WTC11 (cell line): ENCODE results near the gene CRYBA4. TPM values are rescaled to one million over a fixed set of nuclear protein-coding genes. Genes with fewer than 3 reads are reported as not detected.

Experiments used
- ARID4B ChIP-seq: sonication (generic); formaldehyde crosslinking; IDR thresholded peaks from 2 replicates; pipeline ENCODE4 v1.8.0; 2023; ENCODE audit warnings: missing genetic modification reagents, mild to moderate bottlenecking, borderline replicate concordance
- ATF1 ChIP-seq: sonication (generic); formaldehyde crosslinking; IDR thresholded peaks from 2 replicates; pipeline ENCODE4 v1.8.1; 2023; ENCODE audit warnings: mild to moderate bottlenecking, moderate library complexity, missing genetic modification reagents
- ATF2 ChIP-seq: sonication (generic); formaldehyde crosslinking; IDR thresholded peaks from 2 replicates; pipeline ENCODE4 v1.8.1; 2022; ENCODE audit warnings: low read depth, missing genetic modification reagents, borderline replicate concordance
- ATF6 ChIP-seq: sonication (generic); formaldehyde crosslinking; IDR thresholded peaks from 2 replicates; pipeline ENCODE4 v1.8.1; 2023; ENCODE audit warnings: mild to moderate bottlenecking, missing genetic modification reagents
- E2F4 ChIP-seq: sonication (generic); formaldehyde crosslinking; IDR thresholded peaks from 2 replicates; pipeline ENCODE4 v1.8.1; 2022; ENCODE audit warnings: low read depth, mild to moderate bottlenecking, moderate library complexity, missing genetic modification reagents, borderline replicate concordance
- FOXP1 ChIP-seq: sonication (generic); formaldehyde crosslinking; IDR thresholded peaks from 2 replicates; pipeline ENCODE4 v1.8.0; 2022; ENCODE audit warnings: missing genetic modification reagents, mild to moderate bottlenecking, moderate library complexity, borderline replicate concordance
- MXD4 ChIP-seq: fragments of 250-450 bp; sonication (Bioruptor Pico); IDR thresholded peaks from 2 replicates; pipeline ENCODE4 v1.8.0; 2021; ENCODE audit warnings: mild to moderate bottlenecking, moderate library complexity, borderline replicate concordance
- PREB ChIP-seq: sonication (generic); formaldehyde crosslinking; IDR thresholded peaks from 2 replicates; pipeline ENCODE4 v1.8.1; 2022; ENCODE audit warnings: mild to moderate bottlenecking, missing genetic modification reagents, moderate library complexity, borderline replicate concordance
- PRRX2 ChIP-seq: fragments of 250-450 bp; sonication (Bioruptor Pico); IDR thresholded peaks from 2 replicates; pipeline ENCODE4 v1.8.0; 2021; ENCODE audit warnings: mild to moderate bottlenecking
- SMAD3 ChIP-seq: sonication (generic); formaldehyde crosslinking; IDR thresholded peaks from 2 replicates; pipeline ENCODE4 v1.8.0; 2022; ENCODE audit warnings: missing genetic modification reagents, mild to moderate bottlenecking, borderline replicate concordance
- USF1 ChIP-seq: sonication (generic); formaldehyde crosslinking; IDR thresholded peaks from 2 replicates; pipeline ENCODE4 v1.8.0; 2022; ENCODE audit warnings: mild to moderate bottlenecking, missing genetic modification reagents
- ZNF425 ChIP-seq: fragments of 250-450 bp; sonication (Bioruptor Pico); conservative IDR thresholded peaks from 2 replicates; pipeline ENCODE4 v1.9.0; 2021; ENCODE audit warnings: mild to moderate bottlenecking
- ZNF671 ChIP-seq: fragments of 250-450 bp; sonication (Bioruptor Pico); IDR thresholded peaks from 2 replicates; pipeline ENCODE4 v1.8.0; 2021; ENCODE audit warnings: mild to moderate bottlenecking
- total RNA-seq: library from RNA; stranded (reverse); gene quantifications from 3 replicates; pipeline ENCODE4 v1.2.3, GENCODE V29; 2021

CRYBA4 gene
- total RNA-seq, 1 experiment from 2014 or later, result 0.81 TPM

GRCh38 chr22:26635117-26635516 lies 13.4 kb downstream of the CRYBA4 start (continued):
- TF ChIP-seq ARID4B (no peak), ZNF671 (CRISPR knock-in tag) (no peak), ATF2 (CRISPR knock-in tag) (no peak), MXD4 (CRISPR knock-in tag) (no peak), ATF1 (no peak), PRRX2 (CRISPR knock-in tag) (no peak), ATF6 (no peak), ZNF425 (CRISPR knock-in tag) (no peak), USF1 (no peak), PREB (CRISPR knock-in tag) (no peak), FOXP1 (CRISPR knock-in tag) (no peak), SMAD3 (CRISPR knock-in tag) (no peak), E2F4 (CRISPR knock-in tag) (no peak)
